ENCODE measurements around the gene MYO3B.

DNA sequence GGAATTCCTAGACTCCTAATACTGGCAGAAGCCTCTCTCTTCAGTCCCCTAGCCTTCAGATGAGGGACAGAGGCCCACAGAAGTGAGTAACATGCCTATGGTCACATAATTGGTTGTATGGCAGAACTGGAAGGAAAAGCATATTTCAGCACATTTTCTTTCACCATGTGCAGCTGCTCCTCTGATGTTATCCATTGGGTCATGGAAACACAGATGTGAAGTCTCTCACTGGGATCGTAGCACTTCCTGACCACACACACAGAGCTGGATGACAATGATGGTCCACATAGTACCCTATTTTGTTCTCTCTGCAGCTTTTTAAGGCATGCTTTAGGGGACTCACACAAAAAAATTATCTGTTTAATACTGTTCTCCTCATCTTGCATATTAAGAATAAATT is 24.5 kb downstream of the MYO3B start:
- TF ChIP-seq, protein P1, sequence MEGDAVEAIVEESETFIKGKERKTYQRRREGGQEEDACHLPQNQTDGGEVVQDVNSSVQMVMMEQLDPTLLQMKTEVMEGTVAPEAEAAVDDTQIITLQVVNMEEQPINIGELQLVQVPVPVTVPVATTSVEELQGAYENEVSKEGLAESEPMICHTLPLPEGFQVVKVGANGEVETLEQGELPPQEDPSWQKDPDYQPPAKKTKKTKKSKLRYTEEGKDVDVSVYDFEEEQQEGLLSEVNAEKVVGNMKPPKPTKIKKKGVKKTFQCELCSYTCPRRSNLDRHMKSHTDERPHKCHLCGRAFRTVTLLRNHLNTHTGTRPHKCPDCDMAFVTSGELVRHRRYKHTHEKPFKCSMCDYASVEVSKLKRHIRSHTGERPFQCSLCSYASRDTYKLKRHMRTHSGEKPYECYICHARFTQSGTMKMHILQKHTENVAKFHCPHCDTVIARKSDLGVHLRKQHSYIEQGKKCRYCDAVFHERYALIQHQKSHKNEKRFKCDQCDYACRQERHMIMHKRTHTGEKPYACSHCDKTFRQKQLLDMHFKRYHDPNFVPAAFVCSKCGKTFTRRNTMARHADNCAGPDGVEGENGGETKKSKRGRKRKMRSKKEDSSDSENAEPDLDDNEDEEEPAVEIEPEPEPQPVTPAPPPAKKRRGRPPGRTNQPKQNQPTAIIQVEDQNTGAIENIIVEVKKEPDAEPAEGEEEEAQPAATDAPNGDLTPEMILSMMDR (IDR thresholded peaks at IDR 0.05): no peak
- no peak for TF ChIP-seq ZC3H11A (IDR thresholded peaks at IDR 0.05)
- TF ChIP-seq RAD21 (conservative IDR thresholded peaks at IDR 0.05 in 1 of 2, IDR thresholded peaks at IDR 0.05 in 1 of 2): no peak
- TF ChIP-seq POLR2A (IDR thresholded peaks at IDR 0.05; ENCODE audit: low read length): no peak
- TF ChIP-seq BHLHE40 (IDR thresholded peaks at IDR 0.05; ENCODE audit: low read depth, low read length): no peak
- TF ChIP-seq, protein P2, sequence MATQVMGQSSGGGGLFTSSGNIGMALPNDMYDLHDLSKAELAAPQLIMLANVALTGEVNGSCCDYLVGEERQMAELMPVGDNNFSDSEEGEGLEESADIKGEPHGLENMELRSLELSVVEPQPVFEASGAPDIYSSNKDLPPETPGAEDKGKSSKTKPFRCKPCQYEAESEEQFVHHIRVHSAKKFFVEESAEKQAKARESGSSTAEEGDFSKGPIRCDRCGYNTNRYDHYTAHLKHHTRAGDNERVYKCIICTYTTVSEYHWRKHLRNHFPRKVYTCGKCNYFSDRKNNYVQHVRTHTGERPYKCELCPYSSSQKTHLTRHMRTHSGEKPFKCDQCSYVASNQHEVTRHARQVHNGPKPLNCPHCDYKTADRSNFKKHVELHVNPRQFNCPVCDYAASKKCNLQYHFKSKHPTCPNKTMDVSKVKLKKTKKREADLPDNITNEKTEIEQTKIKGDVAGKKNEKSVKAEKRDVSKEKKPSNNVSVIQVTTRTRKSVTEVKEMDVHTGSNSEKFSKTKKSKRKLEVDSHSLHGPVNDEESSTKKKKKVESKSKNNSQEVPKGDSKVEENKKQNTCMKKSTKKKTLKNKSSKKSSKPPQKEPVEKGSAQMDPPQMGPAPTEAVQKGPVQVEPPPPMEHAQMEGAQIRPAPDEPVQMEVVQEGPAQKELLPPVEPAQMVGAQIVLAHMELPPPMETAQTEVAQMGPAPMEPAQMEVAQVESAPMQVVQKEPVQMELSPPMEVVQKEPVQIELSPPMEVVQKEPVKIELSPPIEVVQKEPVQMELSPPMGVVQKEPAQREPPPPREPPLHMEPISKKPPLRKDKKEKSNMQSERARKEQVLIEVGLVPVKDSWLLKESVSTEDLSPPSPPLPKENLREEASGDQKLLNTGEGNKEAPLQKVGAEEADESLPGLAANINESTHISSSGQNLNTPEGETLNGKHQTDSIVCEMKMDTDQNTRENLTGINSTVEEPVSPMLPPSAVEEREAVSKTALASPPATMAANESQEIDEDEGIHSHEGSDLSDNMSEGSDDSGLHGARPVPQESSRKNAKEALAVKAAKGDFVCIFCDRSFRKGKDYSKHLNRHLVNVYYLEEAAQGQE (IDR thresholded peaks at IDR 0.05): no peak
- TF ChIP-seq CBX2 (IDR thresholded peaks at IDR 0.05; ENCODE audit: borderline replicate concordance, low read depth): no peak
- TF ChIP-seq HOXA7 (CRISPR knock-in tag; IDR thresholded peaks at IDR 0.05): no peak
- no peak for TF ChIP-seq MAZ (IDR thresholded peaks at IDR 0.05; ENCODE audit: borderline replicate concordance, low read depth, low read length)
